GM12801 (cell line): Measurements from ENCODE around the gene MC3R.

Experiments used
- TF ChIP-seq, protein P1 (sequence below): IDR thresholded peaks from one replicate; pipeline ENCODE4 v1.5.1; 2011; ENCODE audit warnings: control low read depth; ENCODE audit not compliant: insufficient read length; ENCODE audit errors: extremely low read depth

MC3R gene

DNA sequence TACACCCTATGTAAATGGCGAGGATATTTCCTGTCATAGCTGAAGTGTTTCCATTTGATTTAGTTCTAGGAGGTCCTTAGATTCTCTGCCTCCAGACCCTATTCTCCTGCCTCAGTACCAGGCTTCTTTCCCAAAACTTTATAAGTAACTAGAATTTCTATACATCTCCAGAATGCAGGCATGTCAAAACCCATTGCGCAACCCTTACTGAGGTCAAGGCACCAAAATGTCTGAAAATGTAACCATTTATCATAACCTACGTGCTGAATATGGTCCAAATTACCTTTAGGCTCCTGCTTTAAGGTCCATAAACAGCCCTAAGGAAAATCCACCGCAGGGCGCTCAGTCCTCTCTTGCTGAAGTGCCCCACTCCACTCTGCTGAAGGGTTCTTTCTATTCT, 37.5 kb upstream of the MC3R start:
- TF ChIP-seq, protein P1, sequence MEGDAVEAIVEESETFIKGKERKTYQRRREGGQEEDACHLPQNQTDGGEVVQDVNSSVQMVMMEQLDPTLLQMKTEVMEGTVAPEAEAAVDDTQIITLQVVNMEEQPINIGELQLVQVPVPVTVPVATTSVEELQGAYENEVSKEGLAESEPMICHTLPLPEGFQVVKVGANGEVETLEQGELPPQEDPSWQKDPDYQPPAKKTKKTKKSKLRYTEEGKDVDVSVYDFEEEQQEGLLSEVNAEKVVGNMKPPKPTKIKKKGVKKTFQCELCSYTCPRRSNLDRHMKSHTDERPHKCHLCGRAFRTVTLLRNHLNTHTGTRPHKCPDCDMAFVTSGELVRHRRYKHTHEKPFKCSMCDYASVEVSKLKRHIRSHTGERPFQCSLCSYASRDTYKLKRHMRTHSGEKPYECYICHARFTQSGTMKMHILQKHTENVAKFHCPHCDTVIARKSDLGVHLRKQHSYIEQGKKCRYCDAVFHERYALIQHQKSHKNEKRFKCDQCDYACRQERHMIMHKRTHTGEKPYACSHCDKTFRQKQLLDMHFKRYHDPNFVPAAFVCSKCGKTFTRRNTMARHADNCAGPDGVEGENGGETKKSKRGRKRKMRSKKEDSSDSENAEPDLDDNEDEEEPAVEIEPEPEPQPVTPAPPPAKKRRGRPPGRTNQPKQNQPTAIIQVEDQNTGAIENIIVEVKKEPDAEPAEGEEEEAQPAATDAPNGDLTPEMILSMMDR, result no peak

- TF ChIP-seq, protein P1, result no peak
Measured at GRCh38 chr20:56212091-56212490, 36.4 kb upstream of the MC3R start.

GRCh38 chr20:56213321-56213720, 35.2 kb upstream of the MC3R start:
- TF ChIP-seq, protein P1, result no peak

- TF ChIP-seq, protein P1, result no peak
Measured at GRCh38 chr20:56215115-56215514, 33.4 kb upstream of the MC3R start.

DNA sequence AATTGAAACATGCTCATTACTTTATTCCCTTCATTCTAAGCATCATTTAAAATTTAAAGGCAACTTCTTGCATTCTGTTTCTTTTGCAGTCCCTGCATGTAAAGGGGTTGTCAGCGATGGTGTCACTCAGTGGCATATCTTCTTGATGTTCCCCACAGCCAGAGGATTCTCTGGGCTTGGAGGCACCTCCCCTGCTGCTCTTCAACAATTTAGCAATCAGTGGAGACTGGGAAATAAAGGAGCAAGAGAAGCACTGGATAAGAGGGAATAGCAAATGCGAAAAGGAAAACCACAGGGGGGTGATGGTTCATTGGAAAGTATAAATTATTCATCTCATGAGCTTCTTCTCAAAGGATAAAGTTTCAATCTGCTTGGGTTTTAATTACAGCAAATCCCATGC, 30.7 kb upstream of the MC3R start:
- TF ChIP-seq, protein P1, result no peak

DNA sequence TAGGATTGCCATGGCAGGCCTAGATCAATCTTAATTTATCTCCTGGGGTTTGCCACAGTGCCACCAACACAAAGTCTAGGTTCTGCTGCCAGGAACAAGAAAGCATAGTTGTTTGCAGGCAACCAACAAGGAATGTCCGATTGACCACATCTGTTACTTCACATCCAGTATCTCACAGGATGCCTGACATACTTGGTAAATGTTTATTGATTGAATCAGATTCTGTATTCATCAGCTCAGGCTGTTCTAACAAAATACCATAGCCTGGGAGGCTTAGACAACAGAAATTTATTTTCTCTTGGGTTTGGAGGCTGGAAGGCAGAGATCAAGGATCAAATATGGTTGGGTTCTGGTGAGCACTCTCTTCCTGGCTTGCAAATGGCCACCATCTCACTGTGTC, 26.3 kb upstream of the MC3R start:
- TF ChIP-seq, protein P1, result no peak

DNA sequence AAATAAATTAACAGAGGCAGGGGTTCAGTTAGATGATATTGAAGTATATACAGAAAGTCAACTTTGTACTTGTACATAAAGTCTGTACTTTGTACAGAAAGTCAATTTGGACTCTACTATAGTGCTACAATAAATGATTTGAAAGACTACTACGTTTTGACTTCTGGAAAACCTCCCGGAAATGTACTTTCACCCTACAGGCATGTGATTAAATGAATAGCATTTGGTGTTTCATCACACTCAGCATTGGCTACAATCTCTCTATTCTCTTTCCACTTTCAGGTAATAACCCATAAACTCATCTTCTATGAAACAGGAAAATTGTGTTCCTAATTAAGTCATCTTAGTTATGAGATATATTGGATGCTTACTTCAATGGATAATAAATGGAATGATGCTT, 25.6 kb upstream of the MC3R start:
- TF ChIP-seq, protein P1, result no peak

DNA sequence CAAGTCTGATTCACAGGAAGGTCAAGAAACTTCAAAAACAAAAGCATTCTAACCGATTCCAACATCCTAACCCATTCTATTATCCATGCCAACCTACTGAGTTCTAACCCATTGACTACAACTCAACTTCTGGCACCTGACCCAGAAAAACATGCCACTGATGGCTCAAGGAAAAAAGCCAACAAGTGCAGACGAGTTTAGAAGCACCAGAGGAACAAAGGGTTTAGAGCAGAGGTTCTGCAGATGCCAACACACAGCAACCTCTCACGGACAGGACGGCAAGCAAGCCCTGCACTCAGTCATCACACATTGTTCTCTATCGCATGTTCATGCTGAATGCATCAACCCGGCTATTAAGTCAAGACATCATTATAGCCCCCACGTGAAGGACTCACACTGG, 25.2 kb upstream of the MC3R start:
- TF ChIP-seq, protein P1, result no peak
